SIG-M5 treated with dmso at 0.1 percent for 504 hours (cell line): ENCODE results near the gene C16orf87.
A peak's percentile ranks its signal among the peaks of the same experiment; 100 is the strongest.
"Not testable (repeated sequence)": the region's sequence is repeated elsewhere in the genome, so short reads cannot be mapped to it uniquely, and the experiment has no call there.

ENCODE experiments used
- DNase-seq: peaks from one replicate; lab custom pipeline; 2025; ENCODE audit not compliant: unreplicated experiment; lab: John Stamatoyannopoulos, UW

Gene C16orf87

GRCh38 chr16:46830902-46831647 is at the start of gene C16orf87:
Gene C16orf87 (minus strand): TSS chr16:46831180. CDS start chr16:46831149, 31 bp downstream.
- peak; percentile 87 for DNase-seq

GRCh38 chr16:46875243-46875642 is 44.3 kb upstream of the C16orf87 start:
- DNase-seq, result no peak

GRCh38 chr16:46873201-46873600 is 42.2 kb upstream of the C16orf87 start:
- DNase-seq, result no peak

GRCh38 chr16:46871597-46871996 is 40.6 kb upstream of the C16orf87 start:
- no peak for DNase-seq

GRCh38 chr16:46868891-46869290 is 37.9 kb upstream of the C16orf87 start:
- not testable (repeated sequence) for DNase-seq

- not testable (repeated sequence) for DNase-seq
Observed at GRCh38 chr16:46867486-46867885, 36.5 kb upstream of the C16orf87 start.

- no peak for DNase-seq
Observed at GRCh38 chr16:46866286-46866685, 35.3 kb upstream of the C16orf87 start.

GRCh38 chr16:46862555-46863447 is 31.8 kb upstream of the C16orf87 start:
- no peak for DNase-seq

- no peak for DNase-seq
Observed at GRCh38 chr16:46859719-46860152, 28.8 kb upstream of the C16orf87 start.

GRCh38 chr16:46858151-46858550 is 27.2 kb upstream of the C16orf87 start:
- no peak for DNase-seq

GRCh38 chr16:46857368-46857945 is 26.5 kb upstream of the C16orf87 start:
- peak; percentile 27 for DNase-seq

GRCh38 chr16:46855389-46855788 is 24.4 kb upstream of the C16orf87 start:
- DNase-seq, result no peak

- DNase-seq, result no peak
Observed at GRCh38 chr16:46854846-46855245, 23.9 kb upstream of the C16orf87 start.

GRCh38 chr16:46853713-46854443 is 22.9 kb upstream of the C16orf87 start:
- peak; percentile 46 for DNase-seq

- DNase-seq, result no peak
Observed at GRCh38 chr16:46852130-46852529, 21.1 kb upstream of the C16orf87 start.

GRCh38 chr16:46850619-46851555 is 19.9 kb upstream of the C16orf87 start:
- DNase-seq, result no peak

- no peak for DNase-seq
Observed at GRCh38 chr16:46848768-46849764, 18.1 kb upstream of the C16orf87 start.

- DNase-seq, result no peak
Observed at GRCh38 chr16:46845952-46846351, 15.0 kb upstream of the C16orf87 start.

- DNase-seq, result no peak
Observed at GRCh38 chr16:46844771-46845170, 13.8 kb upstream of the C16orf87 start.
